H1 (cell line): ENCODE data around the gene LHPP. TPM values are rescaled to one million over a fixed set of nuclear protein-coding genes. Genes with fewer than 3 reads are reported as not detected.

Experiments used
- CTCF ChIA-PET: fragments of 300-600 bp; sonication (Branson Sonifier 250); formaldehyde crosslinking; loops from one replicate; lab custom pipeline; 2021; ENCODE audit not compliant: partially characterized antibody; lab: Charles Lee
- POLR2A ChIA-PET: fragments of 300-600 bp; sonication (Branson Sonifier 250); formaldehyde crosslinking; loops from one replicate; lab custom pipeline; 2021; ENCODE audit warnings: inconsistent platforms; ENCODE audit not compliant: partially characterized antibody; lab: Charles Lee
- DNase-seq, 2 experiments: peaks; one replicate each; pipeline versions ENCODE4 v3.0.0 to v3.0.0-alpha.2; 2010 to 2022; ENCODE audit warnings: low spot score in 2 of 2, low read depth in 1 of 2, mixed read lengths in 1 of 2
- FAIRE-seq: peaks from 2 replicates; lab custom pipeline; 2011; peaks lifted over from hg19 to GRCh38; lab: Jason Lieb, UNC
- H2AFZ ChIP-seq: 2 replicates; pipeline ENCODE4 v1.8.1; 2012; ENCODE audit warnings: low read length, inconsistent platforms
- H2AK5ac ChIP-seq: 2 replicates; pipeline ENCODE4 v1.6.1; 2013; ENCODE audit warnings: low read depth, low read length
- H2BK120ac ChIP-seq: replicated peaks from 2 replicates; pipeline ENCODE3; 2013; ENCODE audit warnings: low read depth, low read length, inconsistent platforms
- H2BK12ac ChIP-seq: 2 replicates; pipeline ENCODE4 v1.6.1; 2013; ENCODE audit warnings: low read depth, low read length
- H2BK15ac ChIP-seq: 2 replicates; pipeline ENCODE4 v1.6.1; 2013; ENCODE audit warnings: low read length
- H2BK20ac ChIP-seq: 2 replicates; pipeline ENCODE4 v1.6.1; 2013; ENCODE audit warnings: low read length
- H2BK5ac ChIP-seq: 2 replicates; pipeline ENCODE4 v1.6.1; 2013; ENCODE audit warnings: low read depth, low read length
- H3K14ac ChIP-seq: 2 replicates; pipeline ENCODE4 v1.6.1; 2013; ENCODE audit warnings: inconsistent platforms; ENCODE audit not compliant: insufficient read length
- H3K18ac ChIP-seq: 2 replicates; pipeline ENCODE4 v1.6.1; 2013; ENCODE audit warnings: low read length; ENCODE audit errors: extremely low read depth
- H3K23ac ChIP-seq: 2 replicates; pipeline ENCODE4 v1.6.1; 2013; ENCODE audit warnings: inconsistent platforms; ENCODE audit not compliant: insufficient read length
- H3K23me2 ChIP-seq: 2 replicates; pipeline ENCODE4 v1.6.1; 2013; ENCODE audit warnings: low read depth, low read length
- H3K27ac ChIP-seq: 2 replicates; pipeline ENCODE4 v1.6.1; 2011; ENCODE audit warnings: low read depth, low read length, inconsistent platforms
- H3K27me3 ChIP-seq, 4 experiments: replicated peaks in 1 of 4; 1 replicate in 1 of 4; 2 replicates in 3 of 4; pipeline versions ENCODE4 v1.6.1 to v1.8.1; 2011 to 2013; ENCODE audit warnings: low read length in 3 of 4, mild to moderate bottlenecking in 3 of 4, inconsistent platforms in 2 of 4, mixed read lengths in 2 of 4, moderate library complexity in 1 of 4; ENCODE audit not compliant: control insufficient read depth in 3 of 4, insufficient read depth in 3 of 4; ENCODE audit errors: extremely low read depth in 1 of 4
- H3K36me3 ChIP-seq, 4 experiments: 2 replicates each; pipeline versions ENCODE4 v1.6.1 to v1.8.1; 2011 to 2013; ENCODE audit warnings: mild to moderate bottlenecking in 4 of 4, low read length in 3 of 4, moderate library complexity in 2 of 4, control low read depth in 1 of 4, inconsistent platforms in 1 of 4; ENCODE audit not compliant: insufficient read depth in 4 of 4, control insufficient read depth in 2 of 4
- H3K4ac ChIP-seq: replicated peaks from 2 replicates; pipeline ENCODE3; 2013; ENCODE audit warnings: low read length, low read depth, mixed read lengths, inconsistent platforms; ENCODE audit not compliant: insufficient read length
- H3K4me1 ChIP-seq, 4 experiments: replicated peaks in 1 of 4; 1 replicate in 1 of 4; 2 replicates in 3 of 4; pipeline versions ENCODE4 v1.6.1 to v1.8.1; 2011 to 2013; ENCODE audit warnings: low read length in 3 of 4, inconsistent platforms in 2 of 4, mixed read lengths in 1 of 4; ENCODE audit not compliant: insufficient read depth in 4 of 4, control insufficient read depth in 3 of 4
- H3K4me2 ChIP-seq, 2 experiments: 2 replicates each; pipeline versions ENCODE4 v1.6.1 to v1.8.1; 2011 to 2013; ENCODE audit warnings: low read depth in 2 of 2, low read length in 2 of 2, control low read depth in 1 of 2, inconsistent platforms in 1 of 2, mild to moderate bottlenecking in 1 of 2; ENCODE audit not compliant: insufficient read depth in 1 of 2
- H3K4me3 ChIP-seq, 4 experiments: fragments of 200-600, 300-600 bp in 1 of 4; sonication (generic), shearing (Covaris generic), sonication (Bioruptor Twin) in 1 of 4; 2 replicates each; pipeline versions ENCODE4 v1.5.1 to v1.8.1; 2011 to 2016; ENCODE audit warnings: low read length in 4 of 4, low read depth in 3 of 4, control low read depth in 2 of 4, inconsistent platforms in 2 of 4, mild to moderate bottlenecking in 2 of 4, mixed read lengths in 1 of 4, moderate library complexity in 1 of 4; ENCODE audit not compliant: insufficient read depth in 2 of 4; ENCODE audit errors: extremely low read depth in 1 of 4
- H3K56ac ChIP-seq: replicated peaks from 2 replicates; pipeline ENCODE3; 2013; ENCODE audit warnings: low read depth, mild to moderate bottlenecking, mixed read lengths, low read length, inconsistent platforms; ENCODE audit not compliant: insufficient read length
- H3K79me1 ChIP-seq: 2 replicates; pipeline ENCODE4 v1.6.1; 2013; ENCODE audit warnings: low read depth, low read length, control low read depth
- H3K79me2 ChIP-seq, 2 experiments: 2 replicates each; pipeline versions ENCODE4 v1.6.1 to v1.8.1; 2012 to 2013; ENCODE audit warnings: low read length in 2 of 2, mild to moderate bottlenecking in 2 of 2, inconsistent platforms in 1 of 2; ENCODE audit not compliant: insufficient read depth in 2 of 2, control insufficient read depth in 1 of 2
- H3K9ac ChIP-seq, 4 experiments: replicated peaks in 1 of 4; 1 replicate in 1 of 4; 2 replicates in 3 of 4; pipeline versions ENCODE4 v1.6.1 to v1.8.1; 2011 to 2013; ENCODE audit warnings: low read depth in 3 of 4, low read length in 3 of 4, control low read depth in 2 of 4, mild to moderate bottlenecking in 2 of 4, moderate library complexity in 2 of 4, inconsistent platforms in 1 of 4; ENCODE audit errors: extremely low read depth in 1 of 4
- H3K9me3 ChIP-seq, 2 experiments: 2 replicates each; pipeline versions ENCODE4 v1.6.1 to v1.8.1; 2012 to 2013; ENCODE audit warnings: mild to moderate bottlenecking in 2 of 2, moderate library complexity in 2 of 2, control low read depth in 1 of 2, inconsistent platforms in 1 of 2, low read depth in 1 of 2, low read length in 1 of 2, mixed read lengths in 1 of 2; ENCODE audit not compliant: insufficient read depth in 2 of 2
- H4K20me1 ChIP-seq, 2 experiments: replicated peaks in 1 of 2; 2 replicates each; pipeline versions ENCODE3 to v1.8.1; 2011 to 2013; ENCODE audit warnings: inconsistent platforms in 2 of 2, low read length in 2 of 2, mild to moderate bottlenecking in 1 of 2; ENCODE audit not compliant: insufficient read depth in 2 of 2, control insufficient read depth in 1 of 2
- H4K5ac ChIP-seq: 2 replicates; pipeline ENCODE4 v1.6.1; 2013; ENCODE audit warnings: low read length, low read depth, mixed read lengths, inconsistent platforms; ENCODE audit not compliant: insufficient read length
- H4K8ac ChIP-seq: 2 replicates; pipeline ENCODE4 v1.8.0; 2013; ENCODE audit warnings: mild to moderate bottlenecking, moderate library complexity, low read length, inconsistent platforms; ENCODE audit not compliant: insufficient read depth; ENCODE audit errors: extremely low read depth
- H4K91ac ChIP-seq: replicated peaks from 2 replicates; pipeline ENCODE3; 2013; ENCODE audit warnings: low read length, mixed read lengths, inconsistent platforms; ENCODE audit not compliant: insufficient read length
- KDM4A ChIP-seq: IDR thresholded peaks from one replicate; pipeline ENCODE4 v1.7.1; 2012; ENCODE audit warnings: low read depth, mild to moderate bottlenecking, moderate library complexity, low read length, inconsistent platforms; ENCODE audit not compliant: severe bottlenecking
- WGBS, 2 experiments: shearing (Covaris generic) in 1 of 2; methylation state at CpG; one replicate each; pipeline versions ENCODE4 v1.1.6 to v1.1.7; 2013 to 2015; ENCODE audit warnings: low lambda C conversion rate in 2 of 2, mixed read lengths in 2 of 2, inconsistent platforms in 1 of 2, low coverage in 1 of 2, missing lambda C conversion rate in 1 of 2; ENCODE audit not compliant: insufficient replicate concordance in 2 of 2, insufficient coverage in 1 of 2, insufficient read length in 1 of 2; ENCODE audit errors: extremely low coverage in 1 of 2, missing lambda C conversion rate in 1 of 2; 5-methylcytosine and 5-hydroxymethylcytosine counted together
- polyA plus RNA-seq, 7 experiments: library from polyadenylated mRNA; depleted of rRNA in 3 of 7; stranded (reverse) in 5 of 7; unstranded in 2 of 7; fragments of >200 nt in 5 of 7; fragments of 200-250 nt in 2 of 7; gene quantifications; 1 replicate in 5 of 7; 2 replicates in 1 of 7; 4 replicates in 1 of 7; pipeline versions ENCODE4 v1.2.1 to v1.2.3, GENCODE V29; 2011 to 2013; ENCODE audit warnings: missing spikeins in 2 of 7, mixed read lengths in 2 of 7
- total RNA-seq: library from RNA; stranded (reverse); fragmentation: NEBNext Ultra II Directional; extraction: Animal tissue kit (Norgen Biotek cat#: 25700); gene quantifications from 2 replicates; pipeline ENCODE4 v1.2.1, GENCODE V29; 2021

Gene LHPP
- total and polyA plus RNA-seq, 2 of the 8 experiments (the other 6 are each of a cell fraction or from before 2014, with no cell fraction given): 26.0 to 45.0 TPM

- ChIA-PET CTCF (interaction anchor here (0.7 to 2.5 kb wide), 15 partner anchors 10 to 249 kb away, joined by 3 to 10 read pairs (median 4); no protein-coding TSS in a partner anchor), POLR2A (no interaction called here)
- Histone ChIP-seq H2BK5ac (no peak overlapping the region), H3K79me1 (no peaks in the 10 kb centered on the region), H3K4me3 (no peak overlapping the region), H4K8ac (no peak overlapping the region), H3K79me2 (no peaks in the 10 kb centered on the region; a peak in 1 of 4 replicates), H4K5ac (no peak overlapping the region), H3K23ac (no peak overlapping the region), H2BK15ac (no peak overlapping the region), H3K4me2 (no peak overlapping the region), H3K4ac (no peak overlapping the region), H3K18ac (no peak overlapping the region), H2BK20ac (no peak overlapping the region), H2AK5ac (no peak overlapping the region), H2AFZ (no peak overlapping the region), H3K23me2 (0 out of 2 replicates have a peak, but pooled peaks cover 2% of the 10 kb centered on the region), H4K20me1 (peaks cover 0 to 7% of the 10 kb centered on the region in 2 experiments), H3K27ac (no peak overlapping the region), H3K4me1 (no peaks in the 10 kb centered on the region; a peak in 1 of 7 replicates), H3K36me3 (no peaks in the 10 kb centered on the region), H3K27me3 (no peaks in the 10 kb centered on the region), H4K91ac (no peak overlapping the region), H3K9me3 (no peaks in the 10 kb centered on the region), H3K9ac (no peak overlapping the region), H2BK12ac (no peak overlapping the region), H2BK120ac (no peak overlapping the region), H3K14ac (no peak overlapping the region), H3K56ac (no peak overlapping the region)
- no peak for TF ChIP-seq KDM4A
- FAIRE-seq (no peak), DNase-seq (no peak)
- 93% methylated on average over 8 of the region's 8 CpGs; no CpG with 5 or more reads in 1 of the 2 experiments for WGBS, 2 experiments
Measured at GRCh38 chr10:124637746-124638145, 176.1 kb downstream of the LHPP start.
